GM19395 (cell line): Measurements from ENCODE around the gene PPP4R4.

Source experiments
- ATAC-seq: cut with Tn5 transposase; IDR thresholded peaks from one replicate; pipeline ENCODE4 v1.9.1; 2021; ENCODE audit warnings: mild to moderate bottlenecking, moderate library complexity; ENCODE audit not compliant: unreplicated experiment

The PPP4R4 gene

GRCh38 chr14:94305620-94306019 is 131.5 kb downstream of the PPP4R4 start:
- ATAC-seq, result no peak

- no peak for ATAC-seq
Measured at GRCh38 chr14:94306047-94306978, 132.2 kb downstream of the PPP4R4 start.

GRCh38 chr14:94307410-94307992 is 133.4 kb downstream of the PPP4R4 start:
- no peak for ATAC-seq

GRCh38 chr14:94309721-94310120 is 135.6 kb downstream of the PPP4R4 start:
- ATAC-seq, result no peak

- no peak for ATAC-seq
Measured at GRCh38 chr14:94310248-94310647, 136.1 kb downstream of the PPP4R4 start.

GRCh38 chr14:94312481-94313246 is 138.5 kb downstream of the PPP4R4 start:
- ATAC-seq, result no peak

- ATAC-seq, result no peak
Measured at GRCh38 chr14:94313991-94314655, 140.0 kb downstream of the PPP4R4 start.

GRCh38 chr14:94314890-94315289 is 140.8 kb downstream of the PPP4R4 start:
- no peak for ATAC-seq

GRCh38 chr14:94316692-94317091 is 142.6 kb downstream of the PPP4R4 start:
- no peak for ATAC-seq

GRCh38 chr14:94317259-94317658 is 143.1 kb downstream of the PPP4R4 start:
- no peak for ATAC-seq

GRCh38 chr14:94320243-94320642 is 146.1 kb downstream of the PPP4R4 start:
- no peak for ATAC-seq

- ATAC-seq, result no peak
Measured at GRCh38 chr14:94321421-94322271, 147.5 kb downstream of the PPP4R4 start.

- no peak for ATAC-seq
Measured at GRCh38 chr14:94322648-94323570, 148.8 kb downstream of the PPP4R4 start, which contains the start of gene SERPINA6. Gene SERPINA6 (minus strand): TSS chr14:94323336. CDS start chr14:94314648, 8,688 bp downstream.

- ATAC-seq, result no peak
Measured at GRCh38 chr14:94328196-94328595, 154.1 kb downstream of the PPP4R4 start.
